ENCODE measurements around the gene GTF3C5.
"Not testable (repeated sequence)": the region's sequence is repeated elsewhere in the genome, so short reads cannot be mapped to it uniquely, and the experiment has no call there.

GTF3C5 gene

GRCh38 chr9:132995879-132996278 is 34.9 kb upstream of the GTF3C5 start:
- no peaks in the 10 kb centered on the region for H3K36me3 ChIP-seq (ENCODE audit: control insufficient read depth in 1 of 2, insufficient read depth in 2 of 2, low read length in 2 of 2)
- H3K27me3 ChIP-seq (ENCODE audit: control insufficient read depth in 1 of 2, insufficient read depth in 2 of 2, low read length in 2 of 2): peaks cover 17 to 30% of the 10 kb centered on the region in 2 donors
- H3K4me1 ChIP-seq (ENCODE audit: control insufficient read depth in 1 of 2, insufficient read depth in 2 of 2, low read length in 2 of 2): peaks cover 10 to 15% of the 10 kb centered on the region in 2 donors
- H3K27ac ChIP-seq (ENCODE audit: low read depth, low read length): no peak overlapping the region
- no peak overlapping the region for H3K4me3 ChIP-seq (ENCODE audit: low read depth in 1 of 2, low read length in 2 of 2)
- no peak overlapping the region for H3K9ac ChIP-seq (ENCODE audit: low read depth in 1 of 2, low read length in 2 of 2)
- no peaks in the 10 kb centered on the region for H3K9me3 ChIP-seq (ENCODE audit: control insufficient read depth in 1 of 2, low read length in 2 of 2)

GRCh38 chr9:132996526-132996925 is 34.3 kb upstream of the GTF3C5 start:
- no peak overlapping the region for H3K27ac ChIP-seq (ENCODE audit: low read depth, low read length)
- no peaks in the 10 kb centered on the region for H3K36me3 ChIP-seq (ENCODE audit: control insufficient read depth in 1 of 2, insufficient read depth in 2 of 2, low read length in 2 of 2)
- H3K9me3 ChIP-seq (ENCODE audit: control insufficient read depth in 1 of 2, low read length in 2 of 2): no peaks in the 10 kb centered on the region
- H3K4me1 ChIP-seq (ENCODE audit: control insufficient read depth in 1 of 2, insufficient read depth in 2 of 2, low read length in 2 of 2): peaks cover 10 to 15% of the 10 kb centered on the region in 2 donors
- no peak overlapping the region for H3K4me3 ChIP-seq (ENCODE audit: low read depth in 1 of 2, low read length in 2 of 2)
- H3K27me3 ChIP-seq (ENCODE audit: control insufficient read depth in 1 of 2, insufficient read depth in 2 of 2, low read length in 2 of 2): peaks cover 17 to 29% of the 10 kb centered on the region in 2 donors
- no peak overlapping the region for H3K9ac ChIP-seq (ENCODE audit: low read depth in 1 of 2, low read length in 2 of 2)

GRCh38 chr9:132997591-132997990 is 33.2 kb upstream of the GTF3C5 start:
- Histone ChIP-seq H3K4me1 (ENCODE audit: control insufficient read depth in 1 of 2, insufficient read depth in 2 of 2, low read length in 2 of 2) (peaks cover 10 to 15% of the 10 kb centered on the region in 2 donors), H3K4me3 (ENCODE audit: low read depth in 1 of 2, low read length in 2 of 2) (no peak overlapping the region), H3K27ac (ENCODE audit: low read depth, low read length) (no peak overlapping the region), H3K36me3 (ENCODE audit: control insufficient read depth in 1 of 2, insufficient read depth in 2 of 2, low read length in 2 of 2) (no peaks in the 10 kb centered on the region), H3K27me3 (ENCODE audit: control insufficient read depth in 1 of 2, insufficient read depth in 2 of 2, low read length in 2 of 2) (peaks cover 17 to 32% of the 10 kb centered on the region in 2 donors), H3K9ac (ENCODE audit: low read depth in 1 of 2, low read length in 2 of 2) (no peak overlapping the region), H3K9me3 (ENCODE audit: control insufficient read depth in 1 of 2, low read length in 2 of 2) (no peaks in the 10 kb centered on the region)

GRCh38 chr9:132998221-132998620 is 32.6 kb upstream of the GTF3C5 start:
- peaks cover 10 to 15% of the 10 kb centered on the region in 2 donors for H3K4me1 ChIP-seq (ENCODE audit: control insufficient read depth in 1 of 2, insufficient read depth in 2 of 2, low read length in 2 of 2)
- not testable (repeated sequence) for H3K9ac ChIP-seq (ENCODE audit: low read depth in 1 of 2, low read length in 2 of 2); H3K9me3 ChIP-seq (ENCODE audit: control insufficient read depth in 1 of 2, low read length in 2 of 2); H3K36me3 ChIP-seq (ENCODE audit: control insufficient read depth in 1 of 2, insufficient read depth in 2 of 2, low read length in 2 of 2); H3K27ac ChIP-seq (ENCODE audit: low read depth, low read length); H3K4me3 ChIP-seq (ENCODE audit: low read depth in 1 of 2, low read length in 2 of 2)
- peaks cover 22 to 36% of the 10 kb centered on the region in 2 donors for H3K27me3 ChIP-seq (ENCODE audit: control insufficient read depth in 1 of 2, insufficient read depth in 2 of 2, low read length in 2 of 2)

- H3K27ac ChIP-seq (ENCODE audit: low read depth, low read length): no peak overlapping the region
- no peaks in the 10 kb centered on the region for H3K36me3 ChIP-seq (ENCODE audit: control insufficient read depth in 1 of 2, insufficient read depth in 2 of 2, low read length in 2 of 2)
- H3K9me3 ChIP-seq (ENCODE audit: control insufficient read depth in 1 of 2, low read length in 2 of 2): no peaks in the 10 kb centered on the region
- peaks cover 24 to 35% of the 10 kb centered on the region in 2 donors for H3K27me3 ChIP-seq (ENCODE audit: control insufficient read depth in 1 of 2, insufficient read depth in 2 of 2, low read length in 2 of 2)
- peaks cover 10 to 12% of the 10 kb centered on the region in 2 donors for H3K4me1 ChIP-seq (ENCODE audit: control insufficient read depth in 1 of 2, insufficient read depth in 2 of 2, low read length in 2 of 2)
- no peak overlapping the region for H3K9ac ChIP-seq (ENCODE audit: low read depth in 1 of 2, low read length in 2 of 2)
- H3K4me3 ChIP-seq (ENCODE audit: low read depth in 1 of 2, low read length in 2 of 2): no peak overlapping the region
Observed at GRCh38 chr9:132998831-132999635, 31.8 kb upstream of the GTF3C5 start.

- peaks cover 12 to 40% of the 10 kb centered on the region in 2 donors for H3K27me3 ChIP-seq (ENCODE audit: control insufficient read depth in 1 of 2, insufficient read depth in 2 of 2, low read length in 2 of 2)
- no peaks in the 10 kb centered on the region for H3K9me3 ChIP-seq (ENCODE audit: control insufficient read depth in 1 of 2, low read length in 2 of 2)
- no peak overlapping the region for H3K27ac ChIP-seq (ENCODE audit: low read depth, low read length)
- H3K4me3 ChIP-seq (ENCODE audit: low read depth in 1 of 2, low read length in 2 of 2): no peak overlapping the region
- H3K9ac ChIP-seq (ENCODE audit: low read depth in 1 of 2, low read length in 2 of 2): no peak overlapping the region
- H3K36me3 ChIP-seq (ENCODE audit: control insufficient read depth in 1 of 2, insufficient read depth in 2 of 2, low read length in 2 of 2): no peaks in the 10 kb centered on the region
- H3K4me1 ChIP-seq (ENCODE audit: control insufficient read depth in 1 of 2, insufficient read depth in 2 of 2, low read length in 2 of 2): no peaks in the 10 kb centered on the region
Observed at GRCh38 chr9:133002147-133003070, 28.4 kb upstream of the GTF3C5 start.

GRCh38 chr9:133003071-133003461 is 27.7 kb upstream of the GTF3C5 start:
- no peak overlapping the region for H3K9ac ChIP-seq (ENCODE audit: low read depth in 1 of 2, low read length in 2 of 2)
- no peak overlapping the region for H3K27ac ChIP-seq (ENCODE audit: low read depth, low read length)
- no peaks in the 10 kb centered on the region for H3K36me3 ChIP-seq (ENCODE audit: control insufficient read depth in 1 of 2, insufficient read depth in 2 of 2, low read length in 2 of 2)
- H3K4me3 ChIP-seq (ENCODE audit: low read depth in 1 of 2, low read length in 2 of 2): no peak overlapping the region
- no peaks in the 10 kb centered on the region for H3K9me3 ChIP-seq (ENCODE audit: control insufficient read depth in 1 of 2, low read length in 2 of 2)
- H3K27me3 ChIP-seq (ENCODE audit: control insufficient read depth in 1 of 2, insufficient read depth in 2 of 2, low read length in 2 of 2): peaks cover 12 to 41% of the 10 kb centered on the region in 2 donors
- no peaks in the 10 kb centered on the region for H3K4me1 ChIP-seq (ENCODE audit: control insufficient read depth in 1 of 2, insufficient read depth in 2 of 2, low read length in 2 of 2)

- H3K36me3 ChIP-seq (ENCODE audit: control insufficient read depth in 1 of 2, insufficient read depth in 2 of 2, low read length in 2 of 2): no peaks in the 10 kb centered on the region
- no peaks in the 10 kb centered on the region for H3K4me1 ChIP-seq (ENCODE audit: control insufficient read depth in 1 of 2, insufficient read depth in 2 of 2, low read length in 2 of 2)
- no peaks in the 10 kb centered on the region for H3K9me3 ChIP-seq (ENCODE audit: control insufficient read depth in 1 of 2, low read length in 2 of 2)
- no peak overlapping the region for H3K9ac ChIP-seq (ENCODE audit: low read depth in 1 of 2, low read length in 2 of 2)
- no peak overlapping the region for H3K27ac ChIP-seq (ENCODE audit: low read depth, low read length)
- H3K27me3 ChIP-seq (ENCODE audit: control insufficient read depth in 1 of 2, insufficient read depth in 2 of 2, low read length in 2 of 2): peaks cover 12 to 41% of the 10 kb centered on the region in 2 donors
- no peak overlapping the region for H3K4me3 ChIP-seq (ENCODE audit: low read depth in 1 of 2, low read length in 2 of 2)
Observed at GRCh38 chr9:133003671-133004090, 27.1 kb upstream of the GTF3C5 start.

GRCh38 chr9:133004091-133004998 is 26.5 kb upstream of the GTF3C5 start:
- no peaks in the 10 kb centered on the region for H3K9me3 ChIP-seq (ENCODE audit: control insufficient read depth in 1 of 2, low read length in 2 of 2)
- H3K27me3 ChIP-seq (ENCODE audit: control insufficient read depth in 1 of 2, insufficient read depth in 2 of 2, low read length in 2 of 2): peaks cover 12 to 38% of the 10 kb centered on the region in 2 donors
- no peak overlapping the region for H3K27ac ChIP-seq (ENCODE audit: low read depth, low read length)
- no peaks in the 10 kb centered on the region for H3K36me3 ChIP-seq (ENCODE audit: control insufficient read depth in 1 of 2, insufficient read depth in 2 of 2, low read length in 2 of 2)
- H3K9ac ChIP-seq (ENCODE audit: low read depth in 1 of 2, low read length in 2 of 2): no peak overlapping the region
- no peak overlapping the region for H3K4me3 ChIP-seq (ENCODE audit: low read depth in 1 of 2, low read length in 2 of 2)
- no peaks in the 10 kb centered on the region for H3K4me1 ChIP-seq (ENCODE audit: control insufficient read depth in 1 of 2, insufficient read depth in 2 of 2, low read length in 2 of 2)
